GM12864 (cell line): ENCODE measurements around the gene HECTD4.
"Not testable (repeated sequence)": the region's sequence is repeated elsewhere in the genome, so short reads cannot be mapped to it uniquely, and the experiment has no call there.

Experiments used
- DNase-seq: peaks from one replicate; pipeline ENCODE4 v3.0.0-alpha.2; 2011; ENCODE audit warnings: low read depth
- H3K4me3 ChIP-seq: 2 replicates; pipeline ENCODE4 v1.5.1; 2011; ENCODE audit warnings: mild to moderate bottlenecking, low read depth, low read length, control low read depth
- TF ChIP-seq, protein P1 (sequence below): IDR thresholded peaks from 2 replicates; pipeline ENCODE4 v1.5.1; 2011; ENCODE audit warnings: low read depth, mild to moderate bottlenecking, moderate library complexity, low read length, control low read depth, inconsistent platforms; ENCODE audit errors: missing control alignments

Gene HECTD4

DNA sequence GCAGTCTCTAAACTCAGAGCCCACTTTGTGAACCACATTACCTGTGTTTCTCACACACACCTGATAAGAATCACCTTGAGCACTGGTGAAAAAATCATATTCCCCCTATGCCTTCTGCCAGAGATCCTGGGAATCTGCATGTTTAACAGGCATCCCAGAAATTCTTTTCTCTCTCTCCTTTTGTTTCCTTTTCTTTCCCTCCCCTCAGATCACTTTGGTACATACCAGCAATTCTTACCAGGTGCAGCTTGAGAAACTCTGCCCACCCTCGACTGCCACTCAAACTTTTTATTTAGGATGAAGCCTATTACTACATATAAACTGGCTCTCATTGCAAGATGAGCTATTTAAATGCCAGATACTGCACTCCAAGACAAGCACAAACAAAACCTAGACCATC lies 36.0 kb downstream of the HECTD4 start:
- TF ChIP-seq, protein P1, sequence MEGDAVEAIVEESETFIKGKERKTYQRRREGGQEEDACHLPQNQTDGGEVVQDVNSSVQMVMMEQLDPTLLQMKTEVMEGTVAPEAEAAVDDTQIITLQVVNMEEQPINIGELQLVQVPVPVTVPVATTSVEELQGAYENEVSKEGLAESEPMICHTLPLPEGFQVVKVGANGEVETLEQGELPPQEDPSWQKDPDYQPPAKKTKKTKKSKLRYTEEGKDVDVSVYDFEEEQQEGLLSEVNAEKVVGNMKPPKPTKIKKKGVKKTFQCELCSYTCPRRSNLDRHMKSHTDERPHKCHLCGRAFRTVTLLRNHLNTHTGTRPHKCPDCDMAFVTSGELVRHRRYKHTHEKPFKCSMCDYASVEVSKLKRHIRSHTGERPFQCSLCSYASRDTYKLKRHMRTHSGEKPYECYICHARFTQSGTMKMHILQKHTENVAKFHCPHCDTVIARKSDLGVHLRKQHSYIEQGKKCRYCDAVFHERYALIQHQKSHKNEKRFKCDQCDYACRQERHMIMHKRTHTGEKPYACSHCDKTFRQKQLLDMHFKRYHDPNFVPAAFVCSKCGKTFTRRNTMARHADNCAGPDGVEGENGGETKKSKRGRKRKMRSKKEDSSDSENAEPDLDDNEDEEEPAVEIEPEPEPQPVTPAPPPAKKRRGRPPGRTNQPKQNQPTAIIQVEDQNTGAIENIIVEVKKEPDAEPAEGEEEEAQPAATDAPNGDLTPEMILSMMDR, result no peak
- DNase-seq, result no peak
- no peak overlapping the region for H3K4me3 ChIP-seq

DNA sequence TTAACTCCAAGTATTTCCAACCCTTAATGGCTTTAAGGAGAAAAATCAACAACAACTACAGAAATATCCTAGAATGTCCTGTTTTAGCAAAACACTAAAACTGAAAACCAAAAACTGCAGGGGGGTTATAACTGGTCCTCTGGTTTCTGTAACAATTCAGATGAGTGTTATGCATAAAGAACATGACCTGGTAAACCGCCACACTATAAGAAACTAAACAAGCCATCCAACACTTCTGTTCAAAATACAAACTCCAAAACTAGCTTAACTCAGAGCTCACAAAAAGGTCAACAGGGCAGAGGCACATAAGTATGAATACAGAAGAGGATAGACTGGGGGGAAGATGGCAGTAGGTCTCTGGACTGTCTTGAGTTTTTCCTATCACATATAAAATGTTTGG lies 38.0 kb downstream of the HECTD4 start:
- no peak for DNase-seq
- no peak overlapping the region for H3K4me3 ChIP-seq
- TF ChIP-seq, protein P1, result no peak

DNA sequence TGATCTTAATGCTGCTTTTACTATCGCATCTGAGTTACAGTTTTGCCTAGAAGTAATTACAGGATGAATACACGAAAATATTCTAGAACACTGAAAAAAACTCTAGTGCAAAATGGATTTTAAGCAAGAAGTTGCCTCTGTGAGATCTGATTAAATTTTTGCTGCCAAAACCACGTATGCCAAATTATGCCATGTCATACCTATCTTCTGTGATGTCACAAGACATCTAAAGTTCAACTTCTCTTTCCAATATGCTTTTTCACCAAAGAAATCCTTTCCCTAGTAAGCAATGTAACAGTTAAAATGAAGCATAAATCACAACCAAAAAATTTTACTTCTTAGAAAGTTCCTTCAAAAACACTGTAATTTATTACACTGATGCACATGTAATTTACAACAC lies 39.6 kb downstream of the HECTD4 start:
- no peak overlapping the region for H3K4me3 ChIP-seq
- TF ChIP-seq, protein P1, result no peak
- DNase-seq, result no peak

DNA sequence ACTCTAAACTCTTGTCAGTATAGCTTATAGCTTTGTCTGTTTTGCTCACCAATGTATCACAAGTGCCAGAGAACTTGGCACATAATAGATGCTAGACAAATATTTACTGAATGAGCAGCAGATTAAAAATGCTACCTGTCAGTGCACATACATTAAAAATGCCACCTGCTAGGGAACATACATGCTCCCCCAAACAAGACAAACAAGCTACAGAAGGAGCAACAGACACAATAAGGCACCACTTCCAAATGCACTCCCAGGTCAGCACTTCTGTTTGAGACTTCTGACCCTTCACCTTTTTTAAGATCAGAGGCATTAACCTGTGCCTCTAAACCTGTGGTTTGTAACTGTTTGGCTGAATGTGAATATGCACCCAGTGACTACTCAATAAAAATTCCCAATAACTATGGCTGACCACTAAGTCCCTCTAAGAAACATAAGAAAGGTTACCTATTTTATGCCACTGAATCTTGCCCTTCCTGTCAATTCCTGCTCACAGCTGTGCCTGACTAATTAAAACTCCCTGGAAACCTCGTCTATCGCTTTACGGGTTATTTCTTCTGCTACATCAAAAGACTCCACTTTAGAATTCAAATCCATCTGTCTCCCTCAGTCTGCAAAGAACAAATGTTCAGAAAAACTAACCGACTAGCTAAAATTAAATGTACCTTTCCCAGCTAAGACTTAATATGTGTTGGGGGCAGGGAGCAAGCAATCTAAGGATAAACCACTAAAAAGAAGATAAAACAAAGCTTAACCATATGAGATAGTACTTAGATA lies 41.0 kb downstream of the HECTD4 start:
- DNase-seq, result no peak

DNA sequence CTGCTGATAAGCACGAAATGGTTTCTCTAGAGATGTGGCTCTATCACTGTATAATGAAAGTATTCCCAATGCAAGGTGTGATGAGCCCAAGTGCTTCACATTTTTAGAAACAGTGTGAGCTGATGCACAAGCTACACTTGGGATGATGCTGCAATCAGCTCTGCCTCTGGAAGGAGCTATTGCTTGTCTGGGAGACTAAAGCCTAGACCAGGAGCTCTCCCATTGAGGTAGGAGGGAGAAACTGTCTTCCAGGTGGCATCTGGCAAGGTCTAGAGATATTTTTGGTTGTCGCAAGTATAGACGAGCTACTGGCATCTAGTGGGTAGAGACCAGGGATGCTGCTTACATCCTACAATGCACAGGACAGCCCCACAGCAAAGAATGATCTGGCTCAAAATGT lies 42.0 kb downstream of the HECTD4 start:
- TF ChIP-seq, protein P1, result no peak

More for the DNA sequence above, 41.0 kb downstream of the HECTD4 start:
- TF ChIP-seq, protein P1, result no peak
- H3K4me3 ChIP-seq, result no peak overlapping the region

DNA sequence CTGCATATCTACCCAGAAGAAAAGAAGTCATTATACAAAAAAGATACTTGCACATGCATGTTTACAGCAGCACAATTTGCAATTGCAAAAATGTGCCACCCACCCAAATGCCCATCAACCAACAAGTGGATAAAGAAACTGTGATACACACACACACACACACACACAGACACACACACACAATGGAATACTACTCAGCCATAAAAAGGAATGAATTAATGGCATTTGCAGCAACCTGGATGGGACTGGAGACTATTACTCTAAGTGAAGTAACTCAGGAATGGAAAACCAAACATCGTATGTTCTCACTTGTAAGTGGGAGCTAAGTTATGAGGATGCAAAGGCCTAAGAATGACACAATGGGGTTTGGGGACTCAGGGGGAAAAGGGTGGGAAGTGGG lies 47.2 kb downstream of the HECTD4 start:
- DNase-seq, result not testable (repeated sequence)

More for the DNA sequence above, 42.0 kb downstream of the HECTD4 start:
- H3K4me3 ChIP-seq, result no peak overlapping the region
- no peak for DNase-seq

DNA sequence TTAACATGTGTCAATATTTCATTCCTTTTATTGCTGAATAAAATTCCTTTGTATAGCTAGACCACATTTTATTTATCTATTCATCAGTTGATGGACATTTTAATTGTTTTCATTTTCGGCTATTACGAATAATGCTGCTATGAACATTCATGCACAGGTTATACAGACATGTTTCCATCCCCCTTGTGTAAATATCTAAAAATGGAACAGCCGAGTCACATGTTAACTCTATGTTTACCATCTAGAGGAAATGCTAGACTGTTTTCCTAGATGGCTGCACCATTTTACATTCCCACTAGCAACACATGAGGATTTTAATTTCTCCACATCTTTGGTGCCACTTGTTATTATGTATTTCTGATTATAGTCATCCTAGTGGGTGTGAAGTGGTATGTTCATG lies 49.2 kb downstream of the HECTD4 start:
- TF ChIP-seq, protein P1, result no peak
- no peak for DNase-seq
- H3K4me3 ChIP-seq, result no peak overlapping the region

More for the DNA sequence above, 47.2 kb downstream of the HECTD4 start:
- not testable (repeated sequence) for H3K4me3 ChIP-seq
